Common myeloid progenitor, CD34-positive (primary cell): Measurements from ENCODE around the gene DHRS4L2.
A peak's percentile ranks its signal among the peaks of the same experiment; 100 is the strongest.
"Not testable (repeated sequence)": the region's sequence is repeated elsewhere in the genome, so short reads cannot be mapped to it uniquely, and the experiment has no call there.

Experiments
- CTCF ChIA-PET: fragments of 350-600 bp; sonication (Branson Sonifier 250); formaldehyde crosslinking; loops from one replicate; lab custom pipeline; 2021; ENCODE audit warnings: antibody characterized with exemption; lab: Charles Lee
- POLR2A ChIA-PET: fragments of 350-600 bp; sonication (Branson Sonifier 250); formaldehyde crosslinking; loops from one replicate; lab custom pipeline; 2021; ENCODE audit warnings: antibody characterized with exemption; lab: Charles Lee
- DNase-seq, 3 donors: peaks; one replicate each; pipeline versions ENCODE4 v3.0.0 to v3.0.0-alpha.2; 2013
- H3K27ac ChIP-seq, 2 experiments: 1 replicate in 1 of 2; 2 replicates in 1 of 2; pipeline ENCODE4 v1.7.0; 2013; ENCODE audit warnings: inconsistent platforms in 2 of 2, low read length in 2 of 2, mild to moderate bottlenecking in 2 of 2, low read depth in 1 of 2, moderate library complexity in 1 of 2; ENCODE audit not compliant: severe bottlenecking in 2 of 2, insufficient read depth in 1 of 2, poor library complexity in 1 of 2
- H3K27me3 ChIP-seq, 5 experiments: replicated peaks in 2 of 5; 1 replicate in 3 of 5; 2 replicates in 2 of 5; pipeline versions ENCODE4 v1.6.1 to v1.7.0; 2013; ENCODE audit warnings: low read length in 4 of 5, mild to moderate bottlenecking in 2 of 5, moderate library complexity in 2 of 5, inconsistent platforms in 1 of 5; ENCODE audit not compliant: insufficient read depth in 5 of 5, control insufficient read depth in 4 of 5
- H3K36me3 ChIP-seq, 4 experiments: 1 replicate in 2 of 4; 2 replicates in 2 of 4; pipeline versions ENCODE4 v1.6.1 to v1.7.0; 2013; ENCODE audit warnings: low read length in 3 of 4, control low read depth in 1 of 4, mild to moderate bottlenecking in 1 of 4; ENCODE audit not compliant: control insufficient read depth in 4 of 4, insufficient read depth in 4 of 4
- H3K4me1 ChIP-seq, 4 experiments: 1 replicate in 3 of 4; 2 replicates in 1 of 4; pipeline versions ENCODE4 v1.6.1 to v1.7.1; 2013; ENCODE audit warnings: low read length in 3 of 4, mild to moderate bottlenecking in 3 of 4, control low read depth in 1 of 4, inconsistent platforms in 1 of 4, moderate library complexity in 1 of 4; ENCODE audit not compliant: control insufficient read depth in 4 of 4, insufficient read depth in 4 of 4; ENCODE audit errors: control extremely low read depth in 1 of 4
- H3K4me3 ChIP-seq, 7 experiments: 1 replicate in 4 of 7; 2 replicates in 3 of 7; pipeline versions ENCODE4 v1.5.1 to v1.7.0; 2013; ENCODE audit warnings: mild to moderate bottlenecking in 7 of 7, low read length in 6 of 7, moderate library complexity in 6 of 7, inconsistent platforms in 2 of 7, low read depth in 2 of 7, control low read depth in 1 of 7; ENCODE audit not compliant: insufficient read depth in 4 of 7, control insufficient read depth in 1 of 7; ENCODE audit errors: extremely low read depth in 1 of 7
- H3K9me3 ChIP-seq, 5 experiments: 1 replicate in 4 of 5; 2 replicates in 1 of 5; pipeline versions ENCODE4 v1.6.1 to v1.7.1; 2013; ENCODE audit warnings: low read length in 4 of 5, mild to moderate bottlenecking in 2 of 5, inconsistent platforms in 1 of 5, low read depth in 1 of 5, moderate library complexity in 1 of 5; ENCODE audit not compliant: control insufficient read depth in 4 of 5, insufficient read depth in 2 of 5; ENCODE audit errors: control extremely low read depth in 1 of 5
- WGBS: methylation state at CpG from one replicate; pipeline ENCODE4 v1.1.5; 2013; ENCODE audit not compliant: insufficient coverage; 5-methylcytosine and 5-hydroxymethylcytosine counted together

DHRS4L2 gene

GRCh38 chr14:24015745-24016144 lies 27.0 kb downstream of the DHRS4L2 start:
- H3K36me3 ChIP-seq, H3K27ac ChIP-seq, H3K9me3 ChIP-seq, H3K4me1 ChIP-seq, DNase-seq, H3K4me3 ChIP-seq, POLR2A ChIA-PET, H3K27me3 ChIP-seq: not testable (repeated sequence)
- CTCF ChIA-PET = interaction anchor here (2.3 to 2.6 kb wide), 2 partner anchors 75 to 94 kb away, joined by 10 to 16 read pairs; no protein-coding TSS in a partner anchor
- WGBS = 100% methylated on average over 1 of the region's 6 CpGs

- CTCF ChIA-PET = interaction anchor here (0.7 kb wide), 1 partner anchor 393 kb away, joined by 3 read pairs; no protein-coding TSS in a partner anchor
- H3K4me1 ChIP-seq = not testable (repeated sequence)
Measured at GRCh38 chr14:24018978-24019377, 30.2 kb downstream of the DHRS4L2 start.

GRCh38 chr14:24019944-24020343 lies 31.2 kb downstream of the DHRS4L2 start:
- H3K9me3 ChIP-seq, H3K4me3 ChIP-seq, H3K27ac ChIP-seq, POLR2A ChIA-PET, CTCF ChIA-PET, H3K27me3 ChIP-seq, H3K4me1 ChIP-seq, H3K36me3 ChIP-seq: not testable (repeated sequence)
- 83% methylated on average over 1 of the region's 2 CpGs for WGBS
- peak in 2 of 3 donors; percentile 20 to 25 for DNase-seq

More at GRCh38 chr14:24018978-24019377, 30.2 kb downstream of the DHRS4L2 start:
- POLR2A ChIA-PET, H3K4me3 ChIP-seq, H3K36me3 ChIP-seq, H3K27me3 ChIP-seq, DNase-seq, H3K9me3 ChIP-seq, H3K27ac ChIP-seq: not testable (repeated sequence)

- DNase-seq, POLR2A ChIA-PET, H3K36me3 ChIP-seq, H3K4me3 ChIP-seq, CTCF ChIA-PET, H3K27me3 ChIP-seq, H3K4me1 ChIP-seq, H3K27ac ChIP-seq, H3K9me3 ChIP-seq: not testable (repeated sequence)
- 100% methylated on average over 2 of the region's 3 CpGs for WGBS
Measured at GRCh38 chr14:24020520-24020919, 31.8 kb downstream of the DHRS4L2 start.

GRCh38 chr14:24024939-24025418 lies 36.2 kb downstream of the DHRS4L2 start:
- CTCF ChIA-PET = interaction anchor here (1.0 kb wide), 1 partner anchor 9 kb away, joined by 3 read pairs; no protein-coding TSS in a partner anchor
- H3K27me3 ChIP-seq, H3K36me3 ChIP-seq, H3K4me3 ChIP-seq, H3K4me1 ChIP-seq, H3K27ac ChIP-seq, H3K9me3 ChIP-seq, POLR2A ChIA-PET, DNase-seq: not testable (repeated sequence)
- 100% methylated on average over 3 of the region's 3 CpGs for WGBS

GRCh38 chr14:24029687-24030086 lies 41.0 kb downstream of the DHRS4L2 start:
- POLR2A ChIA-PET, H3K36me3 ChIP-seq, H3K27me3 ChIP-seq, H3K9me3 ChIP-seq, H3K27ac ChIP-seq, H3K4me1 ChIP-seq, DNase-seq, CTCF ChIA-PET, H3K4me3 ChIP-seq: not testable (repeated sequence)
- no CpG with 5 or more reads among the region's 3 CpGs for WGBS

GRCh38 chr14:24031331-24031730 lies 42.6 kb downstream of the DHRS4L2 start:
- H3K4me1 ChIP-seq, H3K4me3 ChIP-seq, POLR2A ChIA-PET, H3K27ac ChIP-seq, H3K27me3 ChIP-seq, DNase-seq, H3K9me3 ChIP-seq, H3K36me3 ChIP-seq: not testable (repeated sequence)
- CTCF ChIA-PET = interaction anchor here (1.0 kb wide), 1 partner anchor 77 kb away, joined by 3 read pairs; no protein-coding TSS in a partner anchor
- WGBS = no CpG with 5 or more reads among the region's 2 CpGs
